HG02798 (cell line): ENCODE measurements around the gene ECE2.
"Not testable (repeated sequence)": the region's sequence is repeated elsewhere in the genome, so short reads cannot be mapped to it uniquely, and the experiment has no call there.

Source experiments
- ATAC-seq: cut with Tn5 transposase; IDR thresholded peaks from one replicate; pipeline ENCODE4 v1.9.1; 2021; ENCODE audit warnings: mild to moderate bottlenecking; ENCODE audit not compliant: unreplicated experiment, poor library complexity

The ECE2 gene

GRCh38 chr3:184333700-184334099 lies 57.9 kb downstream of the ECE2 start:
- no peak for ATAC-seq

GRCh38 chr3:184334470-184335158 lies 58.8 kb downstream of the ECE2 start:
- no peak for ATAC-seq

GRCh38 chr3:184335291-184335660 lies 59.5 kb downstream of the ECE2 start:
- peak; percentile 3 for ATAC-seq

GRCh38 chr3:184335661-184336546 lies 60.1 kb downstream of the ECE2 start:
- ATAC-seq: peak; percentile 86

- ATAC-seq: no peak
Measured at GRCh38 chr3:184336547-184337398, 61.0 kb downstream of the ECE2 start.

- no peak for ATAC-seq
Measured at GRCh38 chr3:184337399-184337714, 61.5 kb downstream of the ECE2 start, which contains the start of gene FAM131A. Gene FAM131A (plus strand): TSS chr3:184337600. CDS start chr3:184337631, 31 bp downstream.

- ATAC-seq: no peak
Measured at GRCh38 chr3:184337981-184338380, 62.2 kb downstream of the ECE2 start.

GRCh38 chr3:184338511-184338945 lies 62.7 kb downstream of the ECE2 start:
- ATAC-seq: no peak

GRCh38 chr3:184339001-184339400 lies 63.2 kb downstream of the ECE2 start:
- ATAC-seq: no peak

- ATAC-seq: not testable (repeated sequence)
Measured at GRCh38 chr3:184339451-184340135, 63.8 kb downstream of the ECE2 start.

- ATAC-seq: no peak
Measured at GRCh38 chr3:184341925-184342324, 66.1 kb downstream of the ECE2 start.
